Sigmoid colon (tissue), 7 donors: ENCODE measurements around the gene FEV. TPM values are rescaled to one million over a fixed set of nuclear protein-coding genes. Genes with fewer than 3 reads are reported as not detected.

Source experiments
- DNase-seq: peaks from one replicate; pipeline ENCODE4 v3.0.0-alpha.2; 2019
- H3K27ac ChIP-seq, 4 donors: fragments of 200-600 bp; sonication (generic); one replicate each; pipeline ENCODE4 v1.5.1; 2016 to 2019; ENCODE audit warnings: mild to moderate bottlenecking in 1 of 4
- H3K27me3 ChIP-seq, 3 donors: fragments of 200-600 bp; sonication (generic); one replicate each; pipeline ENCODE4 v1.5.1; 2019; ENCODE audit warnings: mild to moderate bottlenecking in 1 of 3
- H3K36me3 ChIP-seq, 4 donors: fragments of 200-600 bp; sonication (generic); one replicate each; pipeline ENCODE4 v1.5.1; 2016 to 2019
- H3K4me1 ChIP-seq, 4 donors: fragments of 200-600 bp; sonication (generic); one replicate each; pipeline ENCODE4 v1.5.1; 2017 to 2019
- H3K4me3 ChIP-seq, 4 donors: fragments of 200-600 bp; sonication (generic); one replicate each; pipeline ENCODE4 v1.5.1; 2017 to 2019; ENCODE audit warnings: mild to moderate bottlenecking in 2 of 4, moderate library complexity in 1 of 4
- H3K9me3 ChIP-seq, 4 donors: fragments of 200-600 bp in 3 of 4; sonication (generic) in 3 of 4; one replicate each; pipeline versions ENCODE4 v1.5.1 to v1.6.1; 2013 to 2019
- CTCF ChIP-seq, 4 experiments: fragments of 450-650 bp in 3 of 4; fragments of 200-600 bp in 1 of 4; IDR thresholded peaks; one replicate each; pipeline ENCODE4 v1.5.1; 2016 to 2019; ENCODE audit warnings: antibody characterized with exemption in 4 of 4, mild to moderate bottlenecking in 3 of 4, moderate library complexity in 2 of 4
- EP300 ChIP-seq, 4 donors: sonication (generic); formaldehyde crosslinking; IDR thresholded peaks; one replicate each; pipeline ENCODE4 v1.6.1; 2017; ENCODE audit warnings: antibody characterized with exemption in 4 of 4
- POLR2A ChIP-seq, 2 donors: fragments of 450-650 bp; IDR thresholded peaks; one replicate each; pipeline ENCODE4 v1.6.1; 2016; ENCODE audit warnings: antibody characterized with exemption in 2 of 2, mild to moderate bottlenecking in 2 of 2, moderate library complexity in 2 of 2
- POLR2AphosphoS5 ChIP-seq, 4 donors: sonication (generic); formaldehyde crosslinking; IDR thresholded peaks; one replicate each; pipeline ENCODE4 v1.6.1; 2017; ENCODE audit warnings: antibody characterized with exemption in 4 of 4
- WGBS, 2 donors: extraction: QIAGEN DNeasy Blood & Tissue Kit; methylation state at CpG; one replicate each; pipeline ENCODE4 v1.1.7; 2013; 5-methylcytosine and 5-hydroxymethylcytosine counted together
- intact Hi-C: fragments of 100-400 bp; cut with DNase I; formaldehyde crosslinking; loops from one replicate; pipeline ENCODE4 v1.15.1; 2023
- polyA plus RNA-seq, 3 donors: library from polyadenylated mRNA; stranded (reverse); fragments of 200-250 nt; gene quantifications; one replicate each; pipeline ENCODE4 v1.2.3, GENCODE V29; 2013
- total RNA-seq, 4 donors: library from RNA; depleted of rRNA; stranded (reverse); fragments of >200 nt; gene quantifications; one replicate each; pipeline ENCODE4 v1.1.0, GENCODE V29; 2016
- donor health status: healthy with polysubstance abuse.
- donor health status: Bipolar disorder and iron deficiency.
- donor health status: healthy.

FEV gene
- total and polyA plus RNA-seq, 7 donors: 0.71 to 6.0 (median 0.77) TPM; not detected in 4

- peak; percentile 40 for DNase-seq
- H3K27me3 ChIP-seq: peaks cover 71 to 100% (median 100%) of the 10 kb centered on the region in 3 donors
- no peak overlapping the region for H3K27ac ChIP-seq
- intact Hi-C loops: no loop called here
- no peak for TF ChIP-seq CTCF (IDR thresholded peaks at IDR 0.05)
- TF ChIP-seq POLR2A (IDR thresholded peaks at IDR 0.05): no peak
- no peak for TF ChIP-seq POLR2AphosphoS5 (IDR thresholded peaks at IDR 0.05)
- no peak for TF ChIP-seq EP300 (IDR thresholded peaks at IDR 0.05)
- no peak overlapping the region for H3K4me3 ChIP-seq
- no peaks in the 10 kb centered on the region for H3K9me3 ChIP-seq
- 4% methylated on average over 49 of the region's 49 CpGs for WGBS, 2 donors
- no peaks in the 10 kb centered on the region for H3K36me3 ChIP-seq
- H3K4me1 ChIP-seq: peaks cover 0 to 45% (median 39%) of the 10 kb centered on the region in 4 donors
Observed at GRCh38 chr2:218985325-218986091, 524 bp upstream of the FEV start.

GRCh38 chr2:218984239-218985020 is 554 bp downstream of the FEV start:
- H3K27me3 ChIP-seq: peaks cover 68 to 100% (median 100%) of the 10 kb centered on the region in 3 donors
- DNase-seq: peak; percentile 51
- H3K27ac ChIP-seq: no peak overlapping the region
- no peak for TF ChIP-seq POLR2A (IDR thresholded peaks at IDR 0.05)
- no peak for TF ChIP-seq EP300 (IDR thresholded peaks at IDR 0.05)
- no peak for TF ChIP-seq CTCF (IDR thresholded peaks at IDR 0.05)
- TF ChIP-seq POLR2AphosphoS5 (IDR thresholded peaks at IDR 0.05): no peak
- no peaks in the 10 kb centered on the region for H3K36me3 ChIP-seq
- intact Hi-C loops: no loop called here
- peak overlapping the region in 2 of 4 donors; percentile 10 to 16 for H3K4me3 ChIP-seq
- WGBS, 2 donors: 1 to 2% methylated on average over 50 of the region's 50 CpGs
- no peaks in the 10 kb centered on the region for H3K9me3 ChIP-seq
- peaks cover 0 to 52% (median 47%) of the 10 kb centered on the region in 4 donors for H3K4me1 ChIP-seq

GRCh38 chr2:218983934-218984238 is 1.1 kb downstream of the FEV start:
- no peaks in the 10 kb centered on the region for H3K36me3 ChIP-seq
- H3K4me1 ChIP-seq: peaks cover 0 to 52% (median 47%) of the 10 kb centered on the region in 4 donors
- 9 to 27% methylated on average over 10 of the region's 10 CpGs for WGBS, 2 donors
- TF ChIP-seq EP300 (IDR thresholded peaks at IDR 0.05) (no peak), POLR2A (IDR thresholded peaks at IDR 0.05) (no peak), CTCF (IDR thresholded peaks at IDR 0.05) (no peak), POLR2AphosphoS5 (IDR thresholded peaks at IDR 0.05) (no peak)
- DNase-seq: peak; percentile 41
- no peak overlapping the region for H3K4me3 ChIP-seq
- H3K9me3 ChIP-seq: no peaks in the 10 kb centered on the region
- intact Hi-C loops: no loop called here
- H3K27me3 ChIP-seq: peaks cover 68 to 100% (median 100%) of the 10 kb centered on the region in 3 donors
- no peak overlapping the region for H3K27ac ChIP-seq

- TF ChIP-seq CTCF (IDR thresholded peaks at IDR 0.05) (no peak), POLR2A (IDR thresholded peaks at IDR 0.05) (no peak), POLR2AphosphoS5 (IDR thresholded peaks at IDR 0.05) (no peak), EP300 (IDR thresholded peaks at IDR 0.05) (no peak)
- Histone ChIP-seq H3K4me1 (peaks cover 0 to 52% (median 47%) of the 10 kb centered on the region in 4 donors), H3K27me3 (peaks cover 70 to 100% (median 100%) of the 10 kb centered on the region in 3 donors), H3K4me3 (no peak overlapping the region), H3K36me3 (no peaks in the 10 kb centered on the region), H3K27ac (no peak overlapping the region), H3K9me3 (no peaks in the 10 kb centered on the region)
- peak; percentile 39 for DNase-seq
- 6 to 9% methylated on average over 23 of the region's 23 CpGs for WGBS, 2 donors
- intact Hi-C loops: no loop called here
Observed at GRCh38 chr2:218983263-218983933, 1.6 kb downstream of the FEV start.
